Activated CD4-positive, alpha-beta T cell treated with anti-CD3 and anti-CD28 coated beads, Interleukin-10, Interleukin-2, amounts not matched to agents 100 ng/mL and 50 ng/mL, durations not matched to agents 16 hours and 8 hours (primary cell): ENCODE data around the gene PARD6G.
"Not testable (repeated sequence)": the region's sequence is repeated elsewhere in the genome, so short reads cannot be mapped to it uniquely, and the experiment has no call there.

Experiments
- DNase-seq: peaks from one replicate; pipeline ENCODE4 v3.0.0-alpha.2; 2020

PARD6G gene

GRCh38 chr18:80241919-80242777 lies 5.2 kb downstream of the PARD6G start:
- no peak for DNase-seq

DNA sequence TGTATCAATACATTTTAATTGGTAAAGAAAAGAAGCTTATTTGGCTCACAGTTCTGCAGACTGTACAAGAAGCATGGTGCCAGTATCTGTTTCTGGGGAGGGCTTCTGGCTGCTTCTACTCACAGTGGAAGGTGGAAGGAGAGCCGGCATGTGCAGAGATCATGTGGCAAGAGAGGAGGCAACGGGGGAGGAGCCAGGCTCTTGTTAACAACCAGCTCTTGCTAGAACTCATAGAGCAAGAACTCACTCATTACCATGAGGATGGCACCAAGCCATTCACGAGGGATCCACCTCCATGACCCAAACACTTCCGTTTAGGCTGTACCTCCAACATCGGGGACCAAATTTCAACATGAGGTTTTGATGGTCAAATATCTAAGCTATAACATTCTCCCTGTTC lies 7.5 kb downstream of the PARD6G start:
- no peak for DNase-seq

GRCh38 chr18:80238651-80239260 lies 8.6 kb downstream of the PARD6G start:
- DNase-seq = no peak

GRCh38 chr18:80237519-80237918 lies 9.8 kb downstream of the PARD6G start:
- not testable (repeated sequence) for DNase-seq

DNA sequence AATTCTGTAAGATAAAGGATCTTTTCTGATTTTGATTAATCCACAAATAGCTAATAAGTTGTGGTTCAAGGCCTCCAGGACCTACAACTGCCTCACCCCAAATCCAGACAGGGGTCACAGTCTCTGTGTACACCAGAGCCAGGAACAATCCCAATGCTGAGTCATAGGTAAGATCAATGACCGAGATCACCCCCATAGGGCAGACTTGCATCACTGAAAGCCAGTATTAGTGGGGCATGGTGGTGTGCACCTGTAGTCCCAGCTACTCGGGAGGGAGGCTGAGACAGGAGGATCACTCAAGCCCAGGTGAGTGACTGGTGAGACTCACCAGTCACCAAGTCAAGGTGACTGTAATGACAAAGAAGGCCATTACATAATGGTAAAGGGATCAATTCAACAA lies 12.9 kb downstream of the PARD6G start:
- no peak for DNase-seq

GRCh38 chr18:80233899-80234298 lies 13.4 kb downstream of the PARD6G start:
- DNase-seq = no peak

DNA sequence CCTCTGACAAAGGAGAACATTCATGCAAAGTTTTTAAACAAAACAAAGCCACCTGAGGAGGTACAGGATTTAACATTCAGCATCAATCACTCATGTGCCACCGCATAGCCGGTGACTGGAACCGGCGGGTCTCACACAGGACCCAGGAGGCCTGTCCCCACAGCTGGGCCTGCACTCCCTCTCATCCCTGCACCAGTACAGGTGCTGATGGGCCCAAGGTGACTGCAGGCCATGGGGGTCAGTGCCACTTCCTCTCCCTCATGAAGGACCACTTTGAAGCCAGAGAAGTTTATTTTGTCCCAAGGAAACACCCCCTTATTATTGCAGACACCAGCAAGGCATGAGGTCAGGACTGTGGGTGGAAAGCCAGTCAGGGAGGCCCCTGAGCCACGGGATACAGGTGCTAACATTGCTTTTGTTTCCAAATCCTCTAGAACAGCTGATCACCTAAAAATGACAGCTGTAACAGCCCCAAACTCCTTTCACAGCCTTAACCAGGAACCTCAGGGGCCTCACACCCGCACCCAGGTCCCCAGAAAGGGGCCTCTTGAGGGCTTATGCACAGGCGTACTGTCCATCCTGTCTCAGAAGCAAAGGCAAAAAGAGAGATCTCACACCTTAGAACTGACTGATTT lies 14.0 kb downstream of the PARD6G start:
- DNase-seq = no peak

- no peak for DNase-seq
These were observed 14.6 kb downstream of the PARD6G start for GRCh38 chr18:80232710-80233109.

DNA sequence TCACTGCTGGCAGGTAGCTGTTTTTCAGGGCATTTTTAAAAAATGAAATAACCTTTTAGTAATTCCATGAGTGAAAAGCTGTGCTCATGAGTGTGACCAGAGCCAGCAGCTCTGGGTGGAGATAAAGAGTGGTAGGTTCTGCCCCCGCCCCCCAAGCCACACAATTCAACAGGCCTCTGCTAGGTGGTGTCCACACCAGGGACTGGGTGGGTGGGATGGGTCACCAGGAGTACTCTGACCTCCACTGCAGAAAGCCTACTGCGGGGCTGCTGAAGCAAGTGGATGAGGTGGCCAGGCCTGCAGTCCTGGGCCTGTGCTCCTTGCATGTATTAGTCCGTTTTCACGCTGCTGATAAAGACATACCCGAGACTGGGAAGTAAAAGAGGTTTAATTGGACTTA lies 15.3 kb downstream of the PARD6G start:
- DNase-seq = no peak

- DNase-seq = no peak
These were observed 15.7 kb downstream of the PARD6G start for GRCh38 chr18:80231616-80232015.

- DNase-seq = no peak
These were observed 16.2 kb downstream of the PARD6G start for GRCh38 chr18:80231151-80231550.

- DNase-seq = no peak
These were observed 17.3 kb downstream of the PARD6G start for GRCh38 chr18:80229766-80230745.

- DNase-seq = no peak
These were observed 18.0 kb downstream of the PARD6G start for GRCh38 chr18:80229363-80229762.

DNA sequence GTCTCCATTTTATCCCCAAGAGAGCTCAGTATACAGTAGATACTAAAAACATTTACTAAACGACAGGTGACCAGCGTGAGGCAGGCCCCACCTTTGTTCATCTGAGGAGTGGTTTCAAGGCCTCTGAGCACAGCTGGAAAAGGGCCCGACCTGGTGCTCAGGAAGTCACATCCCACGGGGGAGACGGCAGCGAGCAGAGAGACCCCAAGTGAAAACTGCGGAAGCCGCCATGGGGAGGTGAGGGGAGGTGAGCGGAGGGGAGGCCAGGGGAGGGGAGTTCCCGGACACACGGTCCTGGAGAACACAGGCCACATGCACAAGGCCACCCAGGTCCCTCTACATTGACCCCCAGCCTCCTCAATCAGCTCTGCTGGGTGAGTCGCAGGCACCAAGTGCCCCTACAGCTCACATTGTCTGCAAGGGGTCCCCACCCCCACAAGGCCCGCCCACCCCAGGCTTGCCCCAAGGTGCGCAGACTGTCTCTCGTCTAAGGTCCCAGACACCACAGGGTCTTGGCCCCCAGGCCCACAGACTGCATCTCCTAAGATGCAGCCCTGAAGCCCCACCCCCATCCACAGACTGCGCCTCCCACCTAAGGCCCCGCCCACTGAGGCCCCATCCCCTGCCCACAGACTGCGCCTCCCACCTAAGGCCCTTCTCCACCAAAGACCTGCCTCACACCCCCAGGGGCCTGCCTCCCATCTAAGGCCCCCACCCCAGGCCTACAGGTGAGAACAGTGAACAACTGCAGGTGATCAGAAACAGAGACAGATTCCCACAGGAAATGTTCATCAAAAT lies 19.1 kb downstream of the PARD6G start:
- DNase-seq = no peak

DNA sequence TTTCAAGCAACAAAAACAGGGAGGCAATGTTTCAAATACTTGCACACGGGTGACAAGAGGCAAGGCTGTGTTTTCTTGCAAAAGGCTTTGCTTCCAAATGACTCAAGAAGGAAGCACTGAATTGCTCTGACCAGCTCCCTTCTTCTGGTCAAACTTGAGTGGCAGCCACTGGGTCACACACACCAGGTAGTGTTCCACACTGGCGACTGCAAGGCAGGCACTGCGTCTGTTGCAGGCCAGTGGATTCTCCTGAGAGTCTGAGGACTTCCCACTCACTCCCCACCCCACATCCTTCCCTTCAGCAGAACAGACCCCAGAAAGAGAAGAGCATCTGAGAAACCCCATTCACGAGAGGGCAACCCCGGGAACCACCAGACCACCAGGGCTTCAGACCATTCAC lies 19.8 kb downstream of the PARD6G start:
- DNase-seq = no peak

GRCh38 chr18:80225685-80226084 lies 21.6 kb downstream of the PARD6G start:
- no peak for DNase-seq

- no peak for DNase-seq
These were observed 23.6 kb downstream of the PARD6G start for GRCh38 chr18:80223581-80224148.

DNA sequence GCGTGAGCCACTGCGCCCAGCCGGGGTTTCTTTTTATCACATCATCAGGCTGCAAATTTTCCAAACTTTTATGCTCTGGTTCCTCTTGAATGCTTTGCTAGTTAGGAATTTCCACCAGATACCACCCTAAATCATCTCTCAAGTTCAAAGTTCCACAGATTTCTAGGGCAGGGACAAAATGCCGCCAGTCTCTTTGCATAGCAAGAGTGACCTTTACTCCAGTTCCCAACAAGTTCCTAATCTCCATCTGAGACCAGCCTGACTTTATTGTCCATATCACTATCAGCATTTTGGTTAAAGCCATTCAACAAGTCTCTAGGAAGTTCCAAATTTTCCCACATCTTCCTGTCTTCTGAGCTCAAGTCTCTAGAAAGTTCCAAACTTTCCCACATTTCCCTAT lies 27.8 kb downstream of the PARD6G start:
- DNase-seq = not testable (repeated sequence)

DNA sequence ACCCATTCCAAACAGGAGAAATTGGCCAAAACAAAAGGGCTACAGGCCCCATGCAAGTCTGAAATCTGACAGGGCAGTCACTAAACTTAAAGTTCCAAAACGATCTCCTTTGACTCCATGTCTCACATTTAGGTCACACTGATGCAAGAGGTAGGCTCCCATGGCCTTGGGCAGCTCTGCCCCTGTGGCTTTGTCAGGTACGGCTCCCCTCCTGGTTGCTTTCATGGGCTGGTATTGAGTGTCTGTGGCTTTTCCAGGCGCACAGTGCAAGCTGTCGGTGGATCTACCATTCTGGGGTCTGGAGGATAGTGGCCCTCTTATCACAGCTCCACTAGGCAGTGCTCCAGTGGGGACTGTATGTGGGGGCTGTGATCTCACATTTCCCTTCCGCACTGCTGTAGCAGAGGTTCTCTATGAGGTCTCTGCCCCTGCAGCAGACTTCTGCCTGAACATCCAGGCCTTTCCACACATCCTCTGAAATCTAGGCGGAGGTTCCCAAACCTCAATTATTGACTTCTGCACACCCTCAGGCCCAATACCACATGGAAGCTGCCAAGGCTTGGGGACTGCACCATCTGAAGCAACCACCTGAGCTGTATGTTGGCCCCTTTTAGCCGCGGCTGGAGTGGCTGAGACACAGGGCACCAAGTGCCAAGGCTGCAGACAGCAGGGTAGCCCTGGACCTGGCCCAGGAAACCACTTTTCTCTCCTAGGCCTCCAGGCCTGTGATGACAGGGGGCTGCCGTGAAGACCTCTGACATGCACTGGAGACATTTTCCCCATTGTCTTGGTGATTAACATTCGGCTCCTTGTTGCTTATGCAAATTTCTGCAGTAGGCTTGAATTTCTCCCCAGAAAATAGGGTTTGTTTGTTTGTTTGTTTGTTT lies 28.7 kb downstream of the PARD6G start:
- no peak for DNase-seq

GRCh38 chr18:80213182-80213581 lies 34.1 kb downstream of the PARD6G start:
- DNase-seq = no peak
